Caco-2 (cell line): ENCODE measurements around the gene SLC5A10. TPM values are rescaled to one million over a fixed set of nuclear protein-coding genes. Genes with fewer than 3 reads are reported as not detected.

Source experiments
- BruUV-seq: library from RNA; stranded (reverse); fragments of 400-500 nt; replicated peaks from 2 replicates; lab custom pipeline; 2021; lab: Mats Ljungman, UMichigan
- CTCF ChIA-PET: fragments of 300-600 bp; sonication (Branson Sonifier 250); formaldehyde crosslinking; loops from one replicate; lab custom pipeline; 2022; ENCODE audit warnings: antibody characterized with exemption; lab: Charles Lee
- POLR2A ChIA-PET: fragments of 300-600 bp; sonication (Branson Sonifier 250); formaldehyde crosslinking; loops from one replicate; lab custom pipeline; 2022; ENCODE audit warnings: antibody characterized with exemption; lab: Charles Lee
- DNase-seq, 2 experiments: peaks; one replicate each; pipeline versions ENCODE4 v3.0.0 to v3.0.0-alpha.2; 2020 to 2022
- H3K27me3 ChIP-seq: replicated peaks from 2 replicates; pipeline ENCODE4 v1.6.0; 2011; ENCODE audit warnings: low read length; ENCODE audit not compliant: control insufficient read depth, insufficient read depth
- H3K36me3 ChIP-seq: 2 replicates; pipeline ENCODE4 v1.5.1; 2011; ENCODE audit warnings: low read length; ENCODE audit not compliant: control insufficient read depth, insufficient read depth
- H3K4me1 ChIP-seq: fragments of 250-450 bp; sonication (Bioruptor Pico); 2 replicates; pipeline ENCODE4 v1.5.1; 2020; ENCODE audit warnings: mild to moderate bottlenecking
- H3K4me3 ChIP-seq: 2 replicates; pipeline ENCODE4 v1.5.1; 2011; ENCODE audit warnings: low read depth, mild to moderate bottlenecking, control low read depth, low read length
- H3K9me3 ChIP-seq: fragments of 250-450 bp; sonication (Bioruptor Pico); 2 replicates; pipeline ENCODE4 v1.5.1; 2020; ENCODE audit warnings: mild to moderate bottlenecking, moderate library complexity
- H3K27ac Mint-ChIP-seq: one replicate; pipeline ENCODE4 v1.8.0; 2022; ENCODE audit warnings: mixed read lengths; ENCODE audit not compliant: unreplicated experiment
- H3K27me3 Mint-ChIP-seq: one replicate; pipeline ENCODE4 v1.8.0; 2022; ENCODE audit warnings: mixed read lengths; ENCODE audit not compliant: insufficient read depth, unreplicated experiment
- H3K36me3 Mint-ChIP-seq: one replicate; pipeline ENCODE4 v1.8.0; 2022; ENCODE audit warnings: mild to moderate bottlenecking, mixed read lengths; ENCODE audit not compliant: insufficient read depth, unreplicated experiment
- H3K4me1 Mint-ChIP-seq: one replicate; pipeline ENCODE4 v1.8.0; 2022; ENCODE audit warnings: low read depth, mixed read lengths; ENCODE audit not compliant: unreplicated experiment
- H3K4me3 Mint-ChIP-seq: one replicate; pipeline ENCODE4 v1.8.0; 2022; ENCODE audit warnings: mild to moderate bottlenecking, moderate library complexity, mixed read lengths; ENCODE audit not compliant: unreplicated experiment
- H3K9me3 Mint-ChIP-seq: one replicate; pipeline ENCODE4 v1.8.0; 2022; ENCODE audit warnings: mixed read lengths; ENCODE audit not compliant: unreplicated experiment
- intact Hi-C: fragments of 100-400 bp; cut with micrococcal nuclease; formaldehyde crosslinking; loops from one replicate; pipeline ENCODE4 v1.10.0; 2022; ENCODE audit not compliant: unreplicated experiment
- total RNA-seq: library from RNA; stranded (reverse); gene quantifications from 2 replicates; pipeline ENCODE4 v1.2.3, GENCODE V29; 2022
- TF ChIP-seq, protein P1 (sequence below), 2 experiments: fragments of 200-600 bp in 1 of 2; IDR thresholded peaks; 1 replicate in 1 of 2; 2 replicates in 1 of 2; pipeline versions ENCODE4 v1.5.1 to v1.8.0; 2011 to 2022; ENCODE audit warnings: antibody characterized with exemption in 1 of 2, control low read depth in 1 of 2, inconsistent platforms in 1 of 2, low read depth in 1 of 2, low read length in 1 of 2, mild to moderate bottlenecking in 1 of 2, moderate library complexity in 1 of 2; ENCODE audit not compliant: insufficient read depth in 1 of 2, severe bottlenecking in 1 of 2, unreplicated experiment in 1 of 2

Gene SLC5A10
- total RNA-seq, 1 experiment from 2014 or later: 0.27 TPM

DNA sequence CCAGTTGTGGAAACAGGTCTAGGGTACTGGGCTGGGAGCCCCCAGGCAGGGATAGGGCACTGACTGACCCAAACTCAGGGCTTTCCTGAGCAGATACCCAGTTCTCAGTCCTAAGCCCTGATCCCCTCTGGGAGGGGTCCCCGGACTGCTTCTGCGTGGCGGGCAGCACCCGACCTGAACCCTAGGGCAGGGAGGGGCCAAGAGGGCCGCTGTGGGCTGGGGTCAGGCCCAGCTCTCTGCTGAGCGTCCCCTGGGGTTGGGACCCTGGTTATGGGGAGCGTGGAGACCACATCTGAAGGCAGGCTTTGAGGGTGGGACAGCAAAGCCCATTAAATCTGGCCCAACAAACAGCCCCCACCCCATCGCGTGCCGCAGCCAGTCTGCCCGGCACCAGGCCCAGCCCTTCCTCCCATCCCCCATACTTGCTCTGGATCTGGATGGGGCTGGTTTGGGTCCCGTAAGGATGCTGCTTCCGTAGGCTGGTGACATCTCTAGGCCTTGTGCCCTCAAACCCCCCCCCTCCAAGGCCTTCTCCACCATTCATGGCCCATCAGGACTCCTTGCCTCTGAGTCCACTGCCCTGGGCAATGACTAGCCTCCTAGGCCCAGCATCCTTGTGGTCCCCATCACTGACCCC, 53.3 kb downstream of the SLC5A10 start:
- TF ChIP-seq, protein P1, sequence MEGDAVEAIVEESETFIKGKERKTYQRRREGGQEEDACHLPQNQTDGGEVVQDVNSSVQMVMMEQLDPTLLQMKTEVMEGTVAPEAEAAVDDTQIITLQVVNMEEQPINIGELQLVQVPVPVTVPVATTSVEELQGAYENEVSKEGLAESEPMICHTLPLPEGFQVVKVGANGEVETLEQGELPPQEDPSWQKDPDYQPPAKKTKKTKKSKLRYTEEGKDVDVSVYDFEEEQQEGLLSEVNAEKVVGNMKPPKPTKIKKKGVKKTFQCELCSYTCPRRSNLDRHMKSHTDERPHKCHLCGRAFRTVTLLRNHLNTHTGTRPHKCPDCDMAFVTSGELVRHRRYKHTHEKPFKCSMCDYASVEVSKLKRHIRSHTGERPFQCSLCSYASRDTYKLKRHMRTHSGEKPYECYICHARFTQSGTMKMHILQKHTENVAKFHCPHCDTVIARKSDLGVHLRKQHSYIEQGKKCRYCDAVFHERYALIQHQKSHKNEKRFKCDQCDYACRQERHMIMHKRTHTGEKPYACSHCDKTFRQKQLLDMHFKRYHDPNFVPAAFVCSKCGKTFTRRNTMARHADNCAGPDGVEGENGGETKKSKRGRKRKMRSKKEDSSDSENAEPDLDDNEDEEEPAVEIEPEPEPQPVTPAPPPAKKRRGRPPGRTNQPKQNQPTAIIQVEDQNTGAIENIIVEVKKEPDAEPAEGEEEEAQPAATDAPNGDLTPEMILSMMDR (IDR thresholded peaks at IDR 0.05; ENCODE audit: insufficient read depth in 1 of 2, low read depth in 1 of 2, low read length in 1 of 2, severe bottlenecking in 1 of 2, unreplicated experiment in 1 of 2): no peak
- H3K4me3 ChIP-seq: peak overlapping the region; percentile 93
- no peaks in the 10 kb centered on the region for H3K9me3 ChIP-seq
- peaks cover 24% of the 10 kb centered on the region for H3K36me3 Mint-ChIP-seq
- BruUV-seq: TSS peak; percentile 92
- no peaks in the 10 kb centered on the region for H3K27me3 ChIP-seq
- DNase-seq: no peak
- ChIA-PET CTCF (interaction anchor here (0.5 to 1.5 kb wide), 2 partner anchors 44 to 51 kb away, joined by 3 to 5 read pairs; no protein-coding TSS in a partner anchor), POLR2A (interaction anchor here (0.6 kb wide), 1 partner anchor 307 kb away, joined by 3 read pairs; no protein-coding TSS in a partner anchor)
- H3K4me1 Mint-ChIP-seq: peaks cover 7% of the 10 kb centered on the region
- intact Hi-C loops: no loop called here
- H3K4me1 ChIP-seq: peaks cover 27% of the 10 kb centered on the region
- no peaks in the 10 kb centered on the region for H3K27me3 Mint-ChIP-seq
- H3K4me3 Mint-ChIP-seq: peak overlapping the region; percentile 75
- H3K9me3 Mint-ChIP-seq: no peaks in the 10 kb centered on the region
- peak overlapping the region; percentile 58 for H3K27ac Mint-ChIP-seq
- H3K36me3 ChIP-seq: no peaks in the 10 kb centered on the region

DNA sequence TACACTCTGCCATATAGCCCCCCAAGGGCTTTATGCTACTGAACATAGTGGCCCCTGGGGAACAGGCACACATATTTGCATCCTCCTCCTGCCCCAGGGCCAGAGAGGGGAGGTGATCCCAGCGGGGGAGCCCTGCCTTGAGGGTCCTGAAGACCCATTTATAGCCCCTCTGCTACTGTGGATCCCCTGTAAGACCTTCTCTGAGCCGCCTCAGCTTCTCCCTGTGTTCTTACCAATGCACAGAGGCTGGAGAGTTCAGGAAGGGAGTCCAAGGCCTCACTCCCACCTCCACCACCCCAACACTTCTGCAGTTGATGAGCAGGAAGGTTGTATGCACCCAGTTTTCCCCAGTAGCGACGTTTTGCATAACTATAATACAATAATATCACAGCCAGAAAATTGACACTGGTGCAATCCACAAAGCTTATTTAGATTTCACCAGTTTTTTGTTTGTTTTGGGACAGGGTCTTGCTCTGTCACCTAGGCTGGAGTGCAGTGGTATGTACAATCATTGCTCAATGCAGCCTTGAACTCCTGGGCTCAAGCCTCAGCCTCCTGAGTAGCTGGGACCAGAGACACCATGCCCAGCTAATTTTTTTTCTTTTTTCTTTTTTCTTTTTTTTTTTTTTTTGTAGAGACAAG, 53.9 kb downstream of the SLC5A10 start:
- BruUV-seq: no TSS peak
- Mint-ChIP-seq H3K4me1 (peaks cover 7% of the 10 kb centered on the region), H3K9me3 (no peaks in the 10 kb centered on the region), H3K27ac (no peak overlapping the region), H3K27me3 (no peaks in the 10 kb centered on the region), H3K36me3 (peaks cover 24% of the 10 kb centered on the region), H3K4me3 (peak overlapping the region; percentile 75)
- H3K4me1 ChIP-seq: peaks cover 25% of the 10 kb centered on the region
- H3K4me3 ChIP-seq: no peak overlapping the region
- no peak for DNase-seq
- no peaks in the 10 kb centered on the region for H3K36me3 ChIP-seq
- H3K9me3 ChIP-seq: no peaks in the 10 kb centered on the region
- CTCF ChIA-PET: no interaction called here
- no peaks in the 10 kb centered on the region for H3K27me3 ChIP-seq
- intact Hi-C loops: no loop called here
- TF ChIP-seq, protein P1 (IDR thresholded peaks at IDR 0.05; ENCODE audit: insufficient read depth in 1 of 2, low read depth in 1 of 2, low read length in 1 of 2, severe bottlenecking in 1 of 2, unreplicated experiment in 1 of 2): no peak
- POLR2A ChIA-PET: no interaction called here

DNA sequence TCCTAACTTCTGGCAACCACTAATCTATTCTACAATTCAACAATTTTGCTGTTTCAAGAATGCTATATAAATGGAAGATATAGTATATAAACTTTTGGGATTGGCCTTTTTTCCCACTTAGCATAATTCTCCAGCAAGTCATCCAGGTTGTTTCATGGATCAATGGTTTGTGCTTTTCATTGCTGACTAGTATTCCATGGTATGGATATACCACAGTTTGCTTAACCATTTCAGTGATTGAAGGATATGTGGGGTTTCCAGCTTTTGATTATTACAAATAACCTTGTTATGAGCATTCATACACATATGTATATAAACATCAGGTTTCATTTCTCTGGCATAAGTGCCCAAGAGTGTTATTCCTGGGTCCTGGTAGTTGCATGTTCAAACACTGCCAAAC, 54.7 kb downstream of the SLC5A10 start:
- Histone ChIP-seq H3K4me3 (no peak overlapping the region), H3K4me1 (peaks cover 20% of the 10 kb centered on the region), H3K9me3 (no peaks in the 10 kb centered on the region), H3K27me3 (no peaks in the 10 kb centered on the region), H3K36me3 (no peaks in the 10 kb centered on the region)
- TF ChIP-seq, protein P1 (IDR thresholded peaks at IDR 0.05; ENCODE audit: insufficient read depth in 1 of 2, low read depth in 1 of 2, low read length in 1 of 2, severe bottlenecking in 1 of 2, unreplicated experiment in 1 of 2): no peak
- H3K27ac Mint-ChIP-seq: no peak overlapping the region
- H3K27me3 Mint-ChIP-seq: no peaks in the 10 kb centered on the region
- ChIA-PET CTCF (no interaction called here), POLR2A (no interaction called here)
- H3K4me3 Mint-ChIP-seq: no peak overlapping the region
- H3K9me3 Mint-ChIP-seq: no peaks in the 10 kb centered on the region
- peaks cover 6% of the 10 kb centered on the region for H3K4me1 Mint-ChIP-seq
- no peak for DNase-seq
- intact Hi-C loops: no loop called here
- H3K36me3 Mint-ChIP-seq: peaks cover 18% of the 10 kb centered on the region
- no TSS peak for BruUV-seq
